OCI-LY1 (cell line): ENCODE results near the gene F7.

Experiments
- H2AFZ ChIP-seq: fragments of 200-600 bp; sonication (generic), shearing (Covaris generic); 2 replicates; pipeline ENCODE4 v1.6.0; 2014; ENCODE audit warnings: antibody characterized with exemption, mild to moderate bottlenecking, low read length
- H3F3A ChIP-seq: fragments of 200-600 bp; sonication (generic), shearing (Covaris generic); 2 replicates; pipeline ENCODE4 v1.6.0; 2014; ENCODE audit warnings: mild to moderate bottlenecking, antibody characterized with exemption, low read length, moderate library complexity; ENCODE audit not compliant: insufficient read depth
- H3K27ac ChIP-seq: fragments of 200-600 bp; sonication (generic); 2 replicates; pipeline ENCODE4 v1.5.1; 2014; ENCODE audit warnings: low read length, mixed run types, mild to moderate bottlenecking, low read depth; ENCODE audit not compliant: poor library complexity, severe bottlenecking
- H3K27me3 ChIP-seq: fragments of 200-600 bp; sonication (generic); 2 replicates; pipeline ENCODE4 v1.6.0; 2014; ENCODE audit warnings: antibody characterized with exemption, mild to moderate bottlenecking, low read length, moderate library complexity; ENCODE audit not compliant: insufficient read depth
- H3K36me3 ChIP-seq: fragments of 200-600 bp; sonication (generic); 2 replicates; pipeline ENCODE4 v1.6.1; 2014; ENCODE audit warnings: mild to moderate bottlenecking, antibody characterized with exemption, low read length, moderate library complexity, mixed read lengths; ENCODE audit not compliant: insufficient read depth
- H3K4me1 ChIP-seq: fragments of 200-600 bp; sonication (generic); 2 replicates; pipeline ENCODE4 v1.5.1; 2014; ENCODE audit warnings: mild to moderate bottlenecking, low read length, moderate library complexity; ENCODE audit not compliant: insufficient read depth, severe bottlenecking
- H3K4me2 ChIP-seq: fragments of 200-600 bp; sonication (generic), shearing (Covaris generic); 2 replicates; pipeline ENCODE4 v1.6.1; 2014; ENCODE audit warnings: low read length
- H3K4me3 ChIP-seq: fragments of 200-600 bp; sonication (generic); 2 replicates; pipeline ENCODE4 v1.5.1; 2014; ENCODE audit warnings: low read length, low read depth, mild to moderate bottlenecking, mixed read lengths; ENCODE audit not compliant: poor library complexity, severe bottlenecking
- H3K79me2 ChIP-seq: fragments of 200-600 bp; shearing (Covaris generic); 2 replicates; pipeline ENCODE4 v1.6.1; 2016; ENCODE audit warnings: mixed run types, low read length, mixed read lengths; ENCODE audit not compliant: insufficient read depth
- H3K9ac ChIP-seq: fragments of 200-600 bp; sonication (generic), shearing (Covaris generic); 2 replicates; pipeline ENCODE4 v1.6.1; 2014; ENCODE audit warnings: mild to moderate bottlenecking, low read length, mixed read lengths
- H3K9me2 ChIP-seq: fragments of 200-600 bp; sonication (generic), shearing (Covaris generic); 2 replicates; pipeline ENCODE4 v1.6.1; 2014; ENCODE audit warnings: low read depth, mild to moderate bottlenecking, low read length, mixed read lengths
- H3K9me3 ChIP-seq: fragments of 200-600 bp; shearing (Covaris generic); 2 replicates; pipeline ENCODE4 v1.6.1; 2014; ENCODE audit warnings: low read length, mixed read lengths
- H4K20me1 ChIP-seq: fragments of 200-600 bp; sonication (generic), shearing (Covaris generic); 2 replicates; pipeline ENCODE4 v1.6.0; 2016; ENCODE audit warnings: mild to moderate bottlenecking, low read length; ENCODE audit not compliant: insufficient read depth
- CTCF ChIP-seq: fragments of 200-600 bp; sonication (generic), shearing (Covaris generic); IDR thresholded peaks from 2 replicates; pipeline ENCODE4 v1.5.1; 2017; ENCODE audit warnings: mild to moderate bottlenecking, antibody characterized with exemption, low read length, moderate library complexity, mixed read lengths
- EZH2 ChIP-seq: fragments of 200-600 bp; sonication (generic), shearing (Covaris generic); IDR thresholded peaks from 2 replicates; pipeline ENCODE4 v1.8.0; 2017; ENCODE audit warnings: borderline replicate concordance, mixed run types, mild to moderate bottlenecking, antibody characterized with exemption, low read length, moderate library complexity, mixed read lengths

Gene F7

GRCh38 chr13:113142876-113143275 is 37.3 kb downstream of the F7 start:
- no peaks in the 10 kb centered on the region for H3F3A ChIP-seq
- H3K27me3 ChIP-seq, result peaks cover 45% of the 10 kb centered on the region
- no peaks in the 10 kb centered on the region for H3K79me2 ChIP-seq
- no peaks in the 10 kb centered on the region; the same call in 1 of the 2 replicates for H3K36me3 ChIP-seq
- H4K20me1 ChIP-seq, result no peaks in the 10 kb centered on the region
- H3K9me2 ChIP-seq, result no peaks in the 10 kb centered on the region
- H3K9ac ChIP-seq, result no peak overlapping the region
- H3K27ac ChIP-seq, result no peak overlapping the region
- H3K9me3 ChIP-seq, result peaks cover 8% of the 10 kb centered on the region; the same call in 1 of the 2 replicates
- H2AFZ ChIP-seq, result no peak overlapping the region
- no peak for TF ChIP-seq CTCF
- TF ChIP-seq EZH2, result no peak
- H3K4me2 ChIP-seq, result no peak overlapping the region
- H3K4me1 ChIP-seq, result no peaks in the 10 kb centered on the region
- H3K4me3 ChIP-seq, result no peak overlapping the region

DNA sequence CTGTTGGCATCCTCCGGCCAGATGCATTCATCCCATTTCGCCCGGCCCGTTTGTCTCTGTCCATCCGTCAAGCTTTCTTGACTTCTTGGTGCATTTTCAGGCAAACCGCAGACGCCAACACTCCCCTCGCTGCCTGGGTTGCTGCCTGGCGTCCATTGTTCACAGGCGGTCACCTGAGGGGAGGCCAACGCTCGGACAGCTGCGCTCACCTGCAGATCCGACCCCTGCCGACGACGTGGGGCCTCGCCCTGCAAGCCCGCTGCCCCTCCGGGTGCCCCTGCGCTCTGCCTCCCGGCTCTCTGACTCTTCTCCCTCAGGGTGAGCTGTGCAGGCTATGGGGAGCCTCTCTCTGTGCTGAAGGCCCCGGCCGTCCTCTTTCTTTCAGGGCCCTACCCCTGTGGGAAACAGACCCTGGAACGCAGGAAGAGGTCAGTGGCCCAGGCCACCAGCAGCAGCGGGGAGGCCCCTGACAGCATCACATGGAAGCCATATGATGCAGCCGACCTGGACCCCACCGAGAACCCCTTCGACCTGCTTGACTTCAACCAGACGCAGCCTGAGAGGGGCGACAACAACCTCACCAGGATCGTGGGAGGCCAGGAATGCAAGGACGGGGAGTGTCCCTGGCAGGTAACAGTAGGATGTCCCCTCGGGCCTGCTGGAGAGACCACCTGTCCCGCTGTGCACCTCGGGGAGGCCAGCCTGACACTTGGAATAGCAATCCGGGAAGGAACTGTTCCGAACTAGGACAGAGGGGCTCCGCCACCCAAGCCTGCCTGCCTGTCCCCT is 38.1 kb downstream of the F7 start:
- Histone ChIP-seq H3K27me3 (peaks cover 45% of the 10 kb centered on the region), H3K36me3 (no peaks in the 10 kb centered on the region; the same call in 1 of the 2 replicates), H2AFZ (no peak overlapping the region), H4K20me1 (no peaks in the 10 kb centered on the region), H3F3A (no peaks in the 10 kb centered on the region), H3K9me3 (peaks cover 8% of the 10 kb centered on the region; the same call in 1 of the 2 replicates), H3K79me2 (no peaks in the 10 kb centered on the region), H3K4me3 (no peak overlapping the region), H3K9ac (no peak overlapping the region), H3K9me2 (no peaks in the 10 kb centered on the region), H3K27ac (no peak overlapping the region), H3K4me2 (no peak overlapping the region), H3K4me1 (no peaks in the 10 kb centered on the region)
- TF ChIP-seq EZH2 (no peak), CTCF (no peak)

- Histone ChIP-seq H3K27ac (no peak overlapping the region), H3K4me1 (no peaks in the 10 kb centered on the region), H2AFZ (no peak overlapping the region), H3K4me2 (no peak overlapping the region), H3K9me3 (peaks cover 8% of the 10 kb centered on the region; the same call in 1 of the 2 replicates), H4K20me1 (no peaks in the 10 kb centered on the region), H3K27me3 (peaks cover 45% of the 10 kb centered on the region), H3K79me2 (no peaks in the 10 kb centered on the region), H3K4me3 (no peak overlapping the region), H3F3A (no peaks in the 10 kb centered on the region), H3K9me2 (no peaks in the 10 kb centered on the region), H3K9ac (no peak overlapping the region), H3K36me3 (no peaks in the 10 kb centered on the region; the same call in 1 of the 2 replicates)
- TF ChIP-seq EZH2, result no peak
These were observed 38.7 kb downstream of the F7 start for GRCh38 chr13:113144255-113144629.
